Stimulated activated CD4-positive, alpha-beta T cell treated with anti-CD3 and anti-CD28 coated beads, Interleukin-1b, Interleukin-23, amount 100 ng/mL, for 1 hour (primary cell): ENCODE data around the gene PPP3CB.

Experiments
- DNase-seq, 2 donors: peaks; one replicate each; pipeline ENCODE4 v3.0.0-alpha.2; 2020; ENCODE audit warnings: low read depth in 2 of 2

The PPP3CB gene

DNA sequence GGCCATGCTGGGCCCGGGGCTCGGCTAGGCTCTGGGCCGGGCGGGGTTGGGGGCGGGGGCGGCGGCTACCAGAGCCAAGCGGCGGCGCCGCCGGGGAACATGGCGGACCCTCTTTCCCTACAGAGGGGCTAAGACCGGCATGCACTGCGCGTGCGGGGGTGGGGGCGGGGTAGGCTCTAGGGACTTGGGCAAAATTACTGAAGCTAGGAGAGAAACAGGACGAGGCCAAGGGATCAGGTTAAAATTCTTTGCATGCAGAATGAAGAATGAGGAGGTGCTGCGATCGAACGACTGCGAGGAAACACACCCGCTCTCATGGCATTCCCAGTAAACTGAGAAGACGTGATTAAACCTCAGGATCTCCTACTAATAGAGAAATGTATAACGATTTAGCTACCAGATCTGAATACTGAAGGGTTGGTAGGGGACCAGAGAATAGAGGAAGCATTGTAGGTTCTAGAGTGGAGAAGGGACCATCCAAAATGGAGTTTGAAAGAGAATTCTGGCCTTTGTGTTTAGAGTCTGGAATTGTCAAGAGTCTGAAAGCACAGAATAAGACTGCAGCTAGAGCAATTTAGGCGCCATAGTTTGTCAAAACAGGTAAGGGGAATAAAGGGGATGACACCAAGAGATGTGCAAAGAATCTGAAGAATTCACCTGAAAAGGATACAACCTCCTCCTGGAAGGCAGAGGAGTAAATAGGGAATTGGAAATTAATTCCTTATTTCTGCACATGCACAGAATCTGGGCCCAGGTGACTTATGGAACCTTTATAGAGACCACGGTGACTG is at the start of gene PPP3CB:
Gene PPP3CB, minus strand, starts transcription at position 141 of the 791 bp plus-strand sequence. Its CDS starts 135 bp downstream, at position 6.
- peak; percentile 75 to 80 for DNase-seq

DNA sequence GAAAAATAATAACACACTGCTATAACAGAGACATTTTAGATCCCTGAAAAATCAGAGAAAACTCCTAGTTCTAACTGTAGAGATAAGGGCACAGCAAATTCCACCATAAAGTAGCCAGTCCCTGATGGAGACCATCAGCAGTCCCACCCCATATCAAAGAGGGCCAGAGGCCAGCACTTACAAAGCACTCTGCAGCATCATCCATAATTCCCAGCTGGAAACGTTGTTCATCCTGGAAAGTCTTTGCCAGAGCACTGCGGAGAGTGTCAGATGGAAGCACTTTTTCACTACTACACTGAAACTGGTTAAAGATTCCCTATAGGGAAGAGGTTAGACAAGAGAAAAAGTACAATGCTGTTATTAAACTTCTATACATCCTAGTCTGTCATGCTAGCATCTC is 49.5 kb upstream of the PPP3CB start:
- DNase-seq, result no peak

DNA sequence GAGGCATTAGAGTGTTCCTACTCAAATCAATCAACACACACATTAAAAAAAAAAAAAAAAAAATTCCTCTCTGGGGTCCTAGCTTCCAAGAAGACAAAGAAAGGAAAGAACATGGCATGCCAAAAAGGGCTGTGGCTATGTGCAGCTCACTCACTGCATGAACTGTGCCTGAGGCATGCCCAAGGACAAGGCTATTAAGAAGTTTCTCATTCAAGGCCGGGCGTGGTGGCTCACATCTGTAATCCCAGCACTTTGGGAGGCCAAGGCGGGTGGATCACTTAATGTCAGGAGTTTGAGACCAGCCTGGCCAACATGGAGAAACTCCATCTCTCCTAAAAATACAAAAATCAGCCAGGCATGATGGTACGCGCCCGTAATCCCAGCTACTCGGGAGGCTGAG is 41.9 kb upstream of the PPP3CB start:
- no peak for DNase-seq

DNA sequence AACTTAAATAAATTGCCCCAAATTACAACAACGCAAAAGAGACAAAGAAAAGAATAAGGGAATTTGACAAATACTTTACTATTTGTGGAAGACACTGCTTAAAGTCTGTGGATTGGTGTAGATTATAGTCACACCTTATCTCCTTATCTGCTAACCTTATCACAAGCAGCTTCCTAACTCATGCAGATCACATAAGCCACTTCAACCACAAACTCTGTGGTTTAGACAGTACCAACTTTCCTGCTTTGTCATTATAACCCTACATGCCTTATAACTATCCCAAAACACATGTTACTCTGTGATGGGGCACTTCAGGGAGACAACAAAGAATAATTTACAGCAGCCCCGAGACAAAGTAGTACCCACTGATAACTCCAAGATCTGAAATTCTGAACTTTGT is 41.5 kb upstream of the PPP3CB start:
- DNase-seq, result no peak

DNA sequence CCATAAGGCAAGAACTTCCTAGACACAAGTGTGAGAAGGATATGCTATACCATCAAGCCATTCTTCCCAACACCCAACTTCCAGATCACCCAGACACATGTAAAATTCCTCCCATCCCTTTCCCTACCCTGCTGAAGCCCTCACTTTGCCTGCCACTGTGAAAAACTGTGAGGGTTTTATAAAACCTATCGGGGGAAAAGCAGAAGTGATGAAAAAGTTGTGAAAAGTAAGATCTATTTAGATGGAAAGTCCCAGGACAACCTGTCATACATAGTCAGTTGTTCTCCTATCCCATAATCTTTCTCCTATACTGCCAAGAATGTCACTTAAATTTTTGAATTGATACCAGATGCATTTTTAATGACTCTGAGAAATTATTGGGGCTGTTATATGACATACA is 39.0 kb upstream of the PPP3CB start:
- DNase-seq, result no peak

DNA sequence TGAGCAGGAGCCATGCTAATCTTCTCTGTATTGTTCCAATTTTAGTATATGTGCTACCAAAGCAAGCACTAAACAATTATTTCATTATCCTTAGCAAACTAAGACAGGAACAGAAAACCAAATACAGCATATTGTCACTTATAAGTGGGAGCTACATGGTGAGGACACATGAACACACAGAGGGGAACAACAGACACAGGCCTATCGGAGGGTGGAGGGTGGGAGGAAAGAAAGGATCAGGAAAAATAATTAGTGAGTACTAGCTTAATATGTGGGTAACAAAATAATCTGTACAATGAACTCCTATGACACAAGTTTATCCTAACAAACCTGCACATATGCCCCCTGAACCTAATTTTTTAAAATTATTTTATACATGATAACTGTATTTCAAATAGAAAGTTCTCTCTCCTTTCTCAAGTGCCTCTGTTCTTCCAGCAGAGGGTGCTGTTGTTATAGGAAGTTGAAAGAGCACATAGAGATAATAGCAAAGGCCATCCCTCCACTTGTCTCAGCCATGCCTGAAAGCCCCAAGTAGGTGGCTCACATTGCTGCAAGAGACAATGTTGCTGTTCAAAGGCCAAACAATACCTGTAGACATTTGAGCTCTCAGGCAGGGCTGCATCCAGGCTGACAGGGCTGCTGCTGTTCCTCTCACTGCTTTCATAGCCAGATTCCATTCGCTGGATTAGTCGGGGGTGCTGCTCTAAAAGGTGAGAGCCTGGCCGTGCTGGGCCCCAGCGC is 33.4 kb upstream of the PPP3CB start:
- DNase-seq, result peak; percentile 1 to 6

DNA sequence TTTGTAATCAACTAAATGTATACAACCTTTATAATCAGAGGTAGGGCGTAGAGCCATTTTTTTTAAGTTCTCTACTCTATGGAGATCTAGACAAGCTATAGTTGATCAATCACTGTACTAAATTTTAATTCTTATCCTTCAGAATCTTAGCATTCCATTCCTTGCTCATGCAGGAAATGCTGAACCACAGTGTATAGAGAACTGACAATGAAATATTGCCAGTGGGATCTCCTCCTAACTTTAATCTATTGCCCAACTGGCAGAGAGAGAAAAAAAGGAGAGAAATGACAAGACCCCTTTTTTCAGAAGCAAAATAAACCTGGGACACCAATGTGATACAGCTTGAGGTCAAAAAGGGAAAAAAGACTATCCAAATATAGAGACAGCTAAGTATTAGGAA is 26.4 kb upstream of the PPP3CB start:
- DNase-seq, result no peak

DNA sequence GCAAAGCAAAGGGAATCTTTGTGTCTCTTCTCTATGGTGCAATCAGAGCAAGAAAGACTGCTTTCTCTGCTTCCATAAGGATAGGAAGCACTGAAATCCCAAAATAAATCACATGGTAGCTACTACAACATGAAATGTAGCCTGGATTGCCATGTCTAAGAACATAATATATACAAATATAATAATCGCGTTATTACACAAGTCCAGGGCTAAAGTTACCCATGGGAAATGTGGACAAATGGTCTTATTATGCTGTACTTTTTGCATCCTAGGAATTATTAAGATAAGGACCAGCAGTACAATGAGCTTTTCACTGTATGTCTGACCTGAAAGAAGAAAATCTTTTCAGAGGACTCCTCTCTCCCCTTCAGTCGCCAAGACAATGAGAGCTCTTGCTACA is 23.5 kb upstream of the PPP3CB start:
- DNase-seq, result no peak

DNA sequence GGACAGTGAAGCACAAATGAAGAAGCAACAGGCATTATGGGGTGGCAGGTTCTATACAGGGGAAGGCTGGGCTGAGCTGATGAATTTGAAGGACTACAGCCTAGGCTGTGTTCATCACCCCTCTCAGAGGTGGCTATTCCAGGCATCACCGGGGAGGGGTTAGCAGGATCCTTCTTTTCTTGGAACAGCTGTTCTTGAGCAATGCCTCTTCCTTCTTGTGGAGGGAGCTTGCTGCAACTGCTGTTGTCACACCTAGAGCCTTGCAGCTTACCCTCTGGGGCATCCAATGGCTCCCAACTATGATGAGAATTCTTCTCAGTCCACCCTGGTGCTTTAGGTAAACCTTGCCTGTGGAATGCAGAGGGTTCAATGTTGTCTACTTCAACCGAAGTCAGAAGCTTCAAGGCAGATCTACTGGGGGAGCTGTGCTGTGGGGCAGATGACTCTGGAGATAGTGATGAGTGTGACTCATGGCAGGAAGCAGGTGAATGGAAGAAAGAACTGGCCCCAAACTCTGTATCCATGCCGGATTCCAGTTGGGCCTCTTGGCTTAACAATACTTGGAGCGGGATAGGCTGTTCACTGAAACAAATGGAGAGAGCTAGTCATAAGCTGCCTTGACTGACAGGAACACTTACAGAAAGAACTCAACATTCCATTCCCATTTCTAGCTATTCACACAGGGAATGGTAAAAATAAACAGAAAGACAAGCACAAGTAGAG is 21.5 kb upstream of the PPP3CB start:
- DNase-seq, result no peak

DNA sequence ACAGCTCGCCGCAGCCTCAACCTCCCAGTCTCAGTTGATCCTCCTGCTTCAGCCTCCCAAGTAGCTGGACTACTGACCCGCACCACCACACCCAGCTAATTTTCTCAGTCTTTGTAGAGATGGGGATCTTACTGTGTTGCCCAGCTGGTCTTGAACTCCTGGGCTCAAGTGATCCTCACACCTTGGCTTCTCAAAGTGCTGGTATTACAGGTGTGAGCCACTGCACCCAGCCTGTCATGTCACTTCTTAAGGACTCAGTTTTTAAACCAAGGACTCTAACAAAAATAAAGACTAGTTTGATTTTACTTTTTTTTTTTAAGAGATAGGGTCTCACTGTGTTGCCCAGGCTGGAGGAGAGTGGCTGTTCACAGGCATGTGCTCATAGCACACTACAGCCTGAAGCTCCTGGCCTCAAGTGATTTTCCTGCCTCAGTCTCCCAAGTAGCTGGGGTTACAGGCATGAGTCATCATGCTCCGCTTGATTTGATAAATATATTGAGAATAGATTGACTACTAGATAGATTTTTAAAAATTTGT is 16.5 kb upstream of the PPP3CB start:
- no peak for DNase-seq

DNA sequence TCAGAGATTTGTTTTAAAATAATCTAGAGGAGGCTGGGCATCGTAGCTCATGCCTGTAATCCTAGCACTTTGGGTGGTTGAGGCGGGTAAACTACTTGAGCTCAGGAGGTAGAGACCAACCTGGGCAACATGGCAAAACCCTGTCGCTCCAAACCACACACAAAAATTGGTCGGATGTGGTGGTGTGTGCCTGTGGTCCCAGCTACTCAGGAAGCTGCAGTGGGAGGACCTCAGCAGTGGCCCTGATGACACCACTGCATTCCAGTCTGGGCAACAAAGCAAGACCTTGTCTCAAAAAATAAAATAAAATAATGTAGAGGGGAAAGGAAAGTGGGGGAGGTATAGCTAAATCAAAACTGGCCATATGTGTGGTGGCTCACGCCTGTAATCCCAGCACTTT is 13.9 kb upstream of the PPP3CB start:
- DNase-seq, result no peak

DNA sequence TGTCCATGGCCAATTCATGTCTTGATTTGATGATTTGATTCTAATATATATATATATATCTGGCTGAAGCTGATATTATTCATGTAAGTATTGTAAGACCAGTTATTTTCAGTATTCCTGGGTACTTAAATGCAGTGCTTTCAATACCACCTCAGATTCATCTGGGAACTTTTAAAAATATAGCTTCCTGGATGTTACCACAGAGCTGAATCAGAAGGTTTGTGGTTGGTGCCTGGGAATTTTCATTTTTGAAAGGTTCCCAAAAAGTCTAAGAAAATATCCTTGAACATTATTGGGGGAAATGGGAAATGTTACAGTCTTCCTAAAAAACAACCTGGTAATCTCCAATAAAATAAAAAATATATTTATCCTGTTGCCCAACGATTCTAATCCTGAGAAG is 10.7 kb upstream of the PPP3CB start:
- no peak for DNase-seq

DNA sequence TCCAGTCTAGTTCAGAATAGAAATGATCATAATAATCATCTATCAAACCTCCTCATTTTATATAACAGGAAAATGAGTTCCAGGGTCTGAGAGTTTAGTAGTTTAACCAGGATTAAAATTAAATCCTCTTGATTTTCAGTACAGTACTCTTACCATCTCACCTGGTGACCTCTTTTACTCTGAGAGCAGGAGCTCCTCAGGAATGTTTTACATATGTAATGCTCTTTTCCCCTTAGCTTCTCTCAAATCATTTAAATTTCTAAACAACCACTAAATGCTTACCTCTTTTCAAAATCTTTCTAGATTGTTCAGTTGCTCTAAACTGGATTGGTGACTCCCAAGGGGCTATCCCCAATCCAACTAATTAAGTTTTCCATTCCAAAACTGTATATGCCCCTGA is 10.2 kb upstream of the PPP3CB start:
- no peak for DNase-seq

DNA sequence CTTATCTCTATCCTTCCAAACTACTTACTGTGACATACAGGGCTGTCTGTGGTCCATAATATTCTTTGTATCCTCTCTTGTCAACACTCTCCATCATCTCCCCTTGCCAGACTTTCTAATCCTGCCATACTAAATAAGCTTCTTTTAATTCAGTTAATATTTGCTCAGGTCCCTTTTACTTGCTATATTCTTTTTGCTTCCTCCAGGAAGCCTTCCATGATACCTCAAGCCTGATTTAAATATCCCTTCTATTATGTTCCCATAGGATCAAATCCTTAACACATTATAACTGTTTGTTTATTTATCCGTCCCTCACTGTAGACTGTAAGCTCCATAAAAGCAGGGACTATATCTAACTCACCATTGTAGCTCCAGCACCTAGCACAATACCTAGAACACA is 7.2 kb upstream of the PPP3CB start:
- DNase-seq, result no peak

DNA sequence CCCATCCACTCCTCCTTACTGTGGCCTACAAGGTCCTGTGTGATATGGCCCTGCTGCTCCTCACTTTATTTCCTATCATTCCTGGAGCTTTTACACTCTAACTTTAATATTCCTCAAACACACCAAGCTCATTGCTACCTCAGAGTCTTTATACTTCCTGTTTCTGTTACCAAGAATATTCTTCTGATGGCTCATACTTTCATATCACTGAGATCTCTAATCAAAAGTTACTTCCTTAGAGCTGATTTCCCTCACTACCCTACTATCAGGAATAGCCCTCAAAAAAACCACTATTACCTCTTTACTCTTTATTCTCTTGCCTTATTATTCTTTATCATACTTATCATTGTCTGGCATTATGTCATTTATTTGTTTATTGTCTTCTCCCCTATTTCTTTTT is 5.8 kb upstream of the PPP3CB start:
- DNase-seq, result no peak

DNA sequence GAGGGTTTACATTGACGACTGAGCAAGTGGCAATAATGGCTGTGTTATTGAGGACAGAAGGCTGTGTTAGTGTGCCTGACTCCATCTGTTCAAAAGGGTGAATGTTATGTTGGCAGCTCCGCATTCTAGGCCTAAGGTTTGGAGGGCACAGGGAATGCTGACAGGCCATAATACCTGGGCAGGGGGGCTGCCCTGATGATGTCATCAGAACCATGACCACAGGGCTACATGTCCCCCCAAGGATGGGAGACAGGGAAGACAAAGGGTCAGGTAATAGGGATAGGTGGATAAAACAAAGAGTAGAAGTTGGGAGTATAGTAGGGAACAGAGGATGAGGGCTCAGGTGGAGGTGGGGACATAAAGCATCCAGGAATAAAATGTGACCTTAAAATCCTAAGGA is 1.8 kb upstream of the PPP3CB start:
- no peak for DNase-seq

DNA sequence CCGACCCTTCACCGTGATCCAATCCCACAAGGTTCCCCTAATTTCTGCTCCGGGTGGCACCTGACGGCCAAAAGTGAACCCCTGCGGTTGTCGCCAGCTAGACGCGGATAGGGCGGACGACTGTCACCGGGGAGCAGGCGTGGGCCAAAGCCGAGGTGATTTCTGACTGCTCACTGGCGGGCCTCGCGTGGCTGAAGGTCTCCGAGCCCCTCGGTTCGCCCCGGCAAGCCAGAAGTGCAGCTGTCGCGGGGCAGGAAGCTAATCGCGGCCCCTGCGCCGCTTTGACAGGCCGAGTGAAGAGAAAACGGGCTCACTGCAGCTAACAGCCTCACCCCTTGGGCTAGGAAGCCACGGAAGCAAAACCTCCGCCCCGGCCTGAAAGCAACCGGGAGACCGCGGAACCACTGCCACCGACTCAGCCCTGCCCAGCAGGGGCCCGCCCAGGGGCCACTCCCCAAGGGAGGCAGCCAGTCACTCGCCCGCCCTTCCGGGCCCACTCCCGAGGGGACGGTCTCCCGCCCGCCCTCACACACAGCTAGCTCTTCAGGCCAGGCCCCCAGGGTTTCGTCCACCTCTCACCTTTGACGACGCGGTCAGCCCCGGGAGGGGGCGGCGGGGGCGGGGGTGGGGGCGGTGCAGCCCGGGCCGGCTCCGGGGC is 469 bp downstream of the PPP3CB start:
- DNase-seq, result peak; percentile 64 to 80

DNA sequence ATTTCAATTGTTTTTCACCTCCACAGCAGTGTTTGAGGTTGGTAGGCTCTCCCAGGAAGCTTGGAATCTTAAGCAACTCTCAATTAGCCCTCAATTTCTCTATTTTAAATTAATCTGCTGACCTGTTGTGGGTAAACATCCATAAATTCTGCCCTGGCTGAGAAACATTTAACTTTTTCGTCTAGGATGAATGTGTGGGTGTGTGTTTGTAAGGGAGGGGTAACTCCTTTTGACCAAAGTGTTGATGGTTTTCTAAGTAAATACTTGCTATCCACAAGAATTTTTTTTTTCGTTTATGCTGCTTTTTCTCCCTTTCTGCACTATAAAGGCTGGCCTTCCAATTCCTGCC is 973 bp downstream of the PPP3CB start:
- no peak for DNase-seq

DNA sequence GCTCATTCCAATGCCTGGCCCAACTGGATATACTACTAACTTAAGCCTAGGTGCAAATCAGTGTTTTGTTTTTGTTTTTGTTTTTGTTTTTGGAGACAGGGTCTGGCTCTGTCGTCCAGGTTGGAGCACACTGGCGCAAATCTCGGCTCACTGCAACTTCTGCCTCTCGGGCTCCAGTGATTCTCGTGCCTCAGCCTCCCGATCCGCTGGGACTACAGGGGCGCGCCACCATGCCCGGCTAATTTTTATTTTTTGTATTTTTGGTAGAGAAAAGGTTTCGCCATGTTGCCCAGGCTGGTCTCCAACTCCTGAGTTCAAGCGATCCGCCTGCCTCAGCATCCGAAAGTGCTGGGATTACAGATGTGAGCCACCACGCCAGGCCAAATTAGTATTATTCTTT is 1.6 kb downstream of the PPP3CB start:
- no peak for DNase-seq

DNA sequence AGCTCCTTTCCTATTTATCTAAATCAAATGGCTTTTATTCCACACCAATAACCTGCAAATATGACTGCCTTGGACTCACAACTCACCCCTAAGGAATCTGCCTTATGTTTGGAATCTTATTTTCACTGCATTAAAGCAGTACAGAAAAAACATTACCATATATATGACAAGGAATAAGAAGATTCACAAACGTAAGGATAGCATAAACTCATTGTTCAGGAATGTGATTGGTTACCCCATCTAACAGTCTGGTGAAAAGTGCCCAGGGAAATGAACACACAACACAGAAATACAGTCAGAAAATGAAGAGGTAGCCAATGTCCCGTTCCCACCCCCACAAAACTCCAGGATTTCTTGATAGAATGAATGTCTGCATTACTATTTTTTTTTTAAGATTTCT is 2.0 kb downstream of the PPP3CB start:
- DNase-seq, result no peak

DNA sequence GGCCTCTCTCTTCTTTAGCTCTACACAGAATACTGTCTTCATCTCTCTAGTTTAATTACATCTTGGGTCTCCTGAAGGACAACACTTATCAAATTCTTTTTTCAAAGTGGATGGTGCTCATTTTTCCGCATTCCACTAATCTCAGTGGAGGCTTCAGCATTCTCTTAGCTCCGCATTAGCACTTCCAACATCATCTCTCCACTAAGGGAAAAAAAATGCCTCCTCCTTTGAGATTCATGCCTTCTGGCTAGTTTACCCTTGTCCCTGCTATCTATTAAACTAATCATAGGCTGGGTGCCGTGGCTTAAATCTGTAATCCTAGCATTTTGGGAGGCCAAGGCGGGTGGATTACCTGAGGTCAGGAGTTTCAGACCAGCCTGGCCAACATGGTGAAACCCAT is 9.2 kb downstream of the PPP3CB start:
- no peak for DNase-seq

DNA sequence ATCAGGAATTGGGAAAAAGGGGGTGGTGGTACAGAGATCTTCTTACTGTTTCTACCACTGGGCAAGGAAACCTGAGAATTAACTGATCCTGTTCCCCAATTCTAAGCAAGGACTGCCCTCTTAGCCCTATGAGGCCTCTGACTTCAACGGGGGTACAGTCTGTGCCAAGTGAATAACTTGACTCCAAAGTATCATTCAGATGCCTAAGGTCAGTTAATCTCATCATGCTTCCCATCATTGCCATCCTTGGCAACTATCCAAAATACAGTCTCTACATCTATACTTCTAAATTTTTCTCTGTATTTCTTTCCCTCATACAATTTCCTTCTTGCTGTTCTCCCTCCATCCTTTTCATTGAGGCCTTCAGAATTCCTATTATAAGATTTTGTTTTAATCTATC is 10.5 kb downstream of the PPP3CB start:
- DNase-seq, result no peak
